Ectodermal cell (in vitro differentiated cells): ENCODE measurements around the gene CCDC149.

Source experiments
- H3K27ac ChIP-seq: 2 replicates; pipeline ENCODE4 v1.7.0; 2013; ENCODE audit warnings: mild to moderate bottlenecking, low read depth, low read length; ENCODE audit not compliant: insufficient read depth, poor library complexity, severe bottlenecking
- H3K27me3 ChIP-seq: 2 replicates; pipeline ENCODE4 v1.7.0; 2013; ENCODE audit warnings: mild to moderate bottlenecking, low read length; ENCODE audit not compliant: insufficient read depth, control insufficient read depth, poor library complexity, severe bottlenecking
- H3K36me3 ChIP-seq: one replicate; pipeline ENCODE4 v1.7.0; 2013; ENCODE audit warnings: low read length; ENCODE audit not compliant: control insufficient read depth, insufficient read depth
- H3K4me1 ChIP-seq: one replicate; pipeline ENCODE4 v1.7.0; 2013; ENCODE audit warnings: low read length; ENCODE audit not compliant: control insufficient read depth, insufficient read depth
- H3K4me3 ChIP-seq: 2 replicates; pipeline ENCODE4 v1.7.0; 2013; ENCODE audit warnings: low read depth, low read length, control low read depth; ENCODE audit not compliant: insufficient read depth
- H3K9me3 ChIP-seq: 2 replicates; pipeline ENCODE4 v1.7.0; 2013; ENCODE audit warnings: mild to moderate bottlenecking, low read length, moderate library complexity; ENCODE audit not compliant: control insufficient read depth
- WGBS, 2 experiments: methylation state at CpG; one replicate each; pipeline ENCODE4 v1.1.7; 2013; ENCODE audit warnings: missing lambda C conversion rate in 2 of 2; 5-methylcytosine and 5-hydroxymethylcytosine counted together

CCDC149 gene

GRCh38 chr4:24933684-24934275, 20.9 kb upstream of the CCDC149 start:
- no peak overlapping the region for H3K27ac ChIP-seq
- H3K4me1 ChIP-seq = no peaks in the 10 kb centered on the region
- WGBS, 2 experiments = 80 to 83% methylated on average over 1 of the region's 1 CpG
- H3K9me3 ChIP-seq = no peaks in the 10 kb centered on the region
- no peaks in the 10 kb centered on the region for H3K27me3 ChIP-seq
- no peaks in the 10 kb centered on the region for H3K36me3 ChIP-seq
- H3K4me3 ChIP-seq = no peak overlapping the region

DNA sequence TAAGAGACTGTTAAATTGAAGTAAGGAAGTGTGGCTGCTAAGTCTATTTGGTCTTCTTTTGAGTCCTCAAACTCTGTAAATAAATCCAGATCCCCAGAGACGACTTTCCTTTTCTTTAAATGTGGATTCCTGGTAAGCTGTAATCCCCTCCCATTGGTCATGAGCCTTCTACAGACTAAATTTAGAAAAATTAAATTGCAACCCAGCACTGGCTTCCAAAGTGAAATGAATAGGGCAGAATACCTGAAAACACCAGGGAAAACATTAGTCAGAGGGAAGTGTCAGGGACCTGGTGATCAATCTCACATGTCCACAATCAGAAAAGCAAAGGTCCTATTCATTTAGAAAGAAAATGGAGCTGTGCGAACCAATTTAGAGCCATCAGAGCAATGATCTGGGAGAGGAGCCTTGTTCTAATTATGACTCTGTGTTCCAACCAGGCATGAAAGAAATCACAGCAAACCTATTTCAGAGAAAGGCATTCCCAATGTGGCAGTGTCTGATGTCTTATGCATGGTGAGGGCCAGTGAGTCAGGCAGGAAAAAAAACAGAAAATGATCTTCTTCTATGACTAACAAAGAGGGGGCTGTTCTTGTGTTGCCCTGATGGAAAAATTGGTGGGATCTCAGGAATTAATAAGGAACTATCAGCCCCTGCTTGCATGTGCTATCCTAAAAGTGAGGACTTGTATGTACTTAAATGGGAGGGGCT, 19.8 kb upstream of the CCDC149 start:
- no peaks in the 10 kb centered on the region for H3K4me1 ChIP-seq
- H3K27ac ChIP-seq = no peak overlapping the region
- H3K36me3 ChIP-seq = no peaks in the 10 kb centered on the region
- no peak overlapping the region for H3K4me3 ChIP-seq
- 78% methylated on average over 2 of the region's 2 CpGs for WGBS, 2 experiments
- no peaks in the 10 kb centered on the region for H3K9me3 ChIP-seq
- no peaks in the 10 kb centered on the region for H3K27me3 ChIP-seq

GRCh38 chr4:24930151-24930550, 17.3 kb upstream of the CCDC149 start:
- Histone ChIP-seq H3K9me3 (no peaks in the 10 kb centered on the region), H3K36me3 (no peaks in the 10 kb centered on the region), H3K4me3 (no peak overlapping the region), H3K27ac (no peak overlapping the region), H3K4me1 (no peaks in the 10 kb centered on the region), H3K27me3 (no peaks in the 10 kb centered on the region)
- WGBS, 2 experiments = 100% methylated on average over 1 of the region's 1 CpG; no CpG with 5 or more reads in 1 of the 2 experiments

DNA sequence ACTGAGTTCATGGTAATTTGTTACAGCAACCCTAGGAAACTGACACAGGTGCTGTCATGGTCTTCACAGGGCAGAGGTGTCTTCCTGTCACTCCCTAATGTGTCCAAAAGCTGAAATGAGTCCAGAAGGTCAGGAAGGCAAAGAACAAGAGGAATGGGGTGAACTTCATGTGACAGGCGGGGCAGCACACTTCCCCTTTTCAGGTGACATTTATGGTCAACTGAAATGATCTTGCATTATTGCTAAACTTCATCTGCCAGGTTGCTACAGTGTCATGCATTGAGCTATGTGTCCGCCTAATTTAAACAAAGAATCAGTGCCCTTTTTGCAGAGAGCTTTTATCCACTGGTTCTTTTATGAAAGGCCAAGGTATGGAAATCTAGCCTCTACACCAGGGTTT, 15.9 kb upstream of the CCDC149 start:
- 89 to 94% methylated on average over 2 of the region's 2 CpGs for WGBS, 2 experiments
- no peak overlapping the region for H3K27ac ChIP-seq

GRCh38 chr4:24927049-24927448, 14.2 kb upstream of the CCDC149 start:
- Histone ChIP-seq H3K36me3 (no peaks in the 10 kb centered on the region), H3K27ac (no peak overlapping the region), H3K4me3 (no peak overlapping the region), H3K27me3 (no peaks in the 10 kb centered on the region), H3K4me1 (no peaks in the 10 kb centered on the region), H3K9me3 (no peaks in the 10 kb centered on the region)
- 86 to 95% methylated on average over 4 of the region's 4 CpGs for WGBS, 2 experiments

More for the DNA sequence above, 15.9 kb upstream of the CCDC149 start:
- Histone ChIP-seq H3K36me3 (no peaks in the 10 kb centered on the region), H3K9me3 (no peaks in the 10 kb centered on the region), H3K4me1 (no peaks in the 10 kb centered on the region), H3K27me3 (no peaks in the 10 kb centered on the region), H3K4me3 (no peak overlapping the region)

- Histone ChIP-seq H3K4me3 (no peak overlapping the region), H3K4me1 (no peaks in the 10 kb centered on the region), H3K9me3 (no peaks in the 10 kb centered on the region), H3K27me3 (no peaks in the 10 kb centered on the region), H3K27ac (no peak overlapping the region), H3K36me3 (no peaks in the 10 kb centered on the region)
- WGBS, 2 experiments = 96 to 98% methylated on average over 3 of the region's 3 CpGs
These were observed 11.5 kb upstream of the CCDC149 start for GRCh38 chr4:24924309-24924781.

DNA sequence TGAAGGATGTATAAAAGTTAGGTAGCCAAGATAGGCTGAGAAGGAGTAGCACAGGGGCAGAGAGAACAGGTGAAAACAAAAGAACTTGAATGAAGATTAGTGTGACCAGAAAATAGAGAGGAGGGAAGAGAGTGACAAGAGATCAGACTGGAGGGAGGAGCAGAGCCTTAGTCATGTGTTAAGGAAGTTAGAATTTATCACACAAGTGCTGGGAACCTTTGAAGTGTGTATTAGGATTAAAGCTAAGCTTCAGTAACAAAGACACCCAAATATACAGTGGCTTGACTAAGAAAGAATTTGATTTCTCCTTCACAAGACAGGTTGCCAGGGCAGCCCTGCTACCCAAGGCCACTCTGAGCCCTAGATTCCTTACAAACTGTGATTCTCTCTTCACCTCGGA, 10.7 kb upstream of the CCDC149 start:
- Histone ChIP-seq H3K27me3 (no peaks in the 10 kb centered on the region), H3K4me3 (no peak overlapping the region), H3K4me1 (no peaks in the 10 kb centered on the region), H3K9me3 (no peaks in the 10 kb centered on the region), H3K27ac (no peak overlapping the region), H3K36me3 (no peaks in the 10 kb centered on the region)
- 63 to 80% methylated on average over 1 of the region's 1 CpG for WGBS, 2 experiments

- H3K4me1 ChIP-seq = no peaks in the 10 kb centered on the region
- H3K4me3 ChIP-seq = no peak overlapping the region
- H3K9me3 ChIP-seq = no peaks in the 10 kb centered on the region
- WGBS, 2 experiments = 98 to 100% methylated on average over 2 of the region's 2 CpGs
- no peaks in the 10 kb centered on the region for H3K27me3 ChIP-seq
- H3K36me3 ChIP-seq = no peaks in the 10 kb centered on the region
- H3K27ac ChIP-seq = no peak overlapping the region
These were observed 10.2 kb upstream of the CCDC149 start for GRCh38 chr4:24923002-24923401.

GRCh38 chr4:24922416-24922815, 9.6 kb upstream of the CCDC149 start:
- WGBS, 2 experiments = 64 to 65% methylated on average over 4 of the region's 4 CpGs
- Histone ChIP-seq H3K27ac (no peak overlapping the region), H3K9me3 (no peaks in the 10 kb centered on the region), H3K4me1 (peaks cover 1% of the 10 kb centered on the region), H3K27me3 (no peaks in the 10 kb centered on the region), H3K36me3 (no peaks in the 10 kb centered on the region), H3K4me3 (no peak overlapping the region)

GRCh38 chr4:24921491-24921890, 8.6 kb upstream of the CCDC149 start:
- H3K36me3 ChIP-seq = no peaks in the 10 kb centered on the region
- H3K4me1 ChIP-seq = peaks cover 8% of the 10 kb centered on the region
- H3K4me3 ChIP-seq = no peak overlapping the region
- H3K27me3 ChIP-seq = no peaks in the 10 kb centered on the region
- WGBS, 2 experiments = 90 to 96% methylated on average over 6 of the region's 6 CpGs
- no peak overlapping the region for H3K27ac ChIP-seq
- no peaks in the 10 kb centered on the region for H3K9me3 ChIP-seq
